DMS153 treated with DMSO at 0.1 percent for 48 hours (cell line): ENCODE data around the gene CMTM4.
"Not testable (repeated sequence)": the region's sequence is repeated elsewhere in the genome, so short reads cannot be mapped to it uniquely, and the experiment has no call there.

Experiments
- DNase-seq: peaks from one replicate; lab custom pipeline; 2025; ENCODE audit not compliant: unreplicated experiment; lab: John Stamatoyannopoulos, UW

Gene CMTM4

DNA sequence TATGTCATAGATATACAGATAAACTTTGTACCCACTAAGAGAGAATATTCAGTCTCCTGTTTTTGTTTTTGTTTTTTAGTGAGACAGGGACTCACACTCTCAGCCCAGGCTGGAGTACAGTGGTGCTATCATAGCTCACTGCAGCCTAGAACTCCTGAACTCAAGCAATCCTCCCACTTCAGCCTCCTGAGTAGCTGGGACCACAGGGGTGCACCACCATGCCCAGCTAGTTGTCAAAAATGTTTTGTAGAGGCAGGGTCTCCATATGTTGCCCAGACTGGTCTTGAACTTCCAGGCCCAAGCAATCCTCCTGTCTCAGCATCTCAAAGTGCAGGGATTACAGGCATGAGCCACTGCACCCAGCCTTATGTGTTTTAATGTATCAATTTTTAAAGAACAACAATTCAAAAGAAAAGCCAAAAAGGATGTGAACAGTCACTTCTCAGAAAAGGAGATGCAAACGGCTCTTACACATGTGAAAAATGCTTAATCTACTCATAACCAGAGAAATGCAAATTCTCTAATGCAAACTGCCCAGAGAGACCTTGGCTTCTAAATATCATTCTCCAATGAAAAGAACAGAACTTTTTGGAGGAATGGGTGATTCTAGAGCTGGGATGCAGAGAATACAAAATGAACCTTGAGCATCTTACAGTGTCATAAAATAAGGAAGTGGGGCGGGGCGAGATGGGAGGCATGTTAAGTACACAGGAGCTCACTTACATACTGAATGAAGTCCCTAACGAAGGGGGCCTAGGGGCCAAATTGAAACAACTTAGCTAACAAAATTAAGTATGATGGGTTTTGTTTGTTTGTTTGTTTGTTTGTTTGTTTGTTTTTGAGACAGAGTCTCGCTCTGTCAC is 99.3 kb downstream of the CMTM4 start:
- DNase-seq = no peak

- not testable (repeated sequence) for DNase-seq
These were observed 100.0 kb downstream of the CMTM4 start for GRCh38 chr16:66596559-66596958.

- no peak for DNase-seq
These were observed 101.8 kb downstream of the CMTM4 start for GRCh38 chr16:66594739-66595138.

- no peak for DNase-seq
These were observed 103.7 kb downstream of the CMTM4 start for GRCh38 chr16:66592814-66593213.

DNA sequence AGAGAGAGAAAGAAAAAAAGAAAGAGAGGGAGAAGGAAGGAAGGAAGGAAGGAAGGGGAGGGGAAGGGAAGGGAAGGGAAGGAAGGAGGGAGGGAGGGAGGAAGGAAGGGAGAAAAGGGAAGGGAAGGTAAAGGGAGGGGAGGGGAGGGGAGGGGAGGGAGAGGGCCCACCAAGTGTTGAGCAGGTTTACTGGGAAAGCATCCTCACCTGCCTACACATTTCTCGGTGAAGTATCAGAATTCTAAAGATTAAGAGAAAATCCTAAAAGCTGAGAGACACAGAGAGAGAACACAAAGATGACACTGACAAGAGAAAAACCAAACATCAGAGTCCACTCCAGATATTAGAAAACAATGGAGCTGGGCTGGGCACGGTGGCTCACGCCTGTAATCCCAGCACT is 104.3 kb downstream of the CMTM4 start:
- no peak for DNase-seq

DNA sequence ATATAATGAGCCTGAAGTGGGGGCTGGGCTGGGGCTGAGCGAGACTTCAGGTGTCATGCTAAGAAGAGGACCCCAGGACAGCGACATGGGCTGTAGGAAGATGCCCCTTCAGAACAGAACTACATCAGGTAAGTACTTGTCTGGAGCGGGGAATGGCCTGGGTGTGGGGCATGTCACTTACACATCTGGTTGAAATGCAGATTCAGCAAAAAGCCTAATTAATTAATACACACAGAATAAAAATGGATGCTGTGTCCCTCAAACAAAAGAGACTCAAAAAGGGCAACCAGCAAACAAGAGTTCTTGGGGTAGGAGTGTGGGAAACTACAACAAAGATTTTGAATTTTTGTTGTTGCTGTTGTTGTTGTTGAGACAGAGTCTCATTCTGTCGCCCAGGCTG is 105.5 kb downstream of the CMTM4 start:
- DNase-seq = no peak

- no peak for DNase-seq
These were observed 106.2 kb downstream of the CMTM4 start for GRCh38 chr16:66590322-66590721.

DNA sequence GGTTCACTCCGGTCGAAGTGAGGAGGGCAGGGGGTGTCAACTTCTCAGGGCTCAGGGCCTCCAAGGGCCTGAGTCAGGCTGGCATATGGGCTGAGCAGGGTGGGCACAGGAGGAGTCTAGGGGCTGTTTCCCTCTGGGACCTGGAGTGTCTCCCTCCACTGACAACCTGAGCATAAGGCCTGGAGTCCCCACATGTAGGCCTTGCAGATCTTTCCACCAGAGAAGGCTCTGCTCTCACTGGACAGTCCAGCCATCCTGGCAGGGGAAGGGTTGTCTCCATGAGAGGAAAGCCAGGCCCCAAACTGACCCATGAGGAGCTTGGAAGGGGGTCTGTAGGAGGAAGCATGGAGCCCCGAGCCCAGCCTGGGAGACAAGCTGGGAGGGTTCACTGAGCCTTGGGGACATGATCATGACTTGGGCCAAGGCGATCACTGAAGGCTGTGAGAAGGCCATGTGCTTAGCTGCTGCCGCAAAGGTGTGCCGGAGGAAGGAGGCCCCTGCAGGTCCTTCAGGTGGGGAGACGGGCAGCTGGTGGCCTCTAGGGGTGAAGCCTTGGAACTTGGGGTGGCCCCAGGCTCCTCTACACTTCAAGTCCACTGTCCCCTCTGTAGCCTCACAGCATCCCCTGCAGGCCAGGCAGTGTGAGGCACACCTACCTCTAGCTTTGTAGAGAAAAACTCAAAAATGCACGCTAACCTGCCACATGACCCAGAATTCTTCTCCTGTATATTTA is 107.4 kb downstream of the CMTM4 start:
- no peak for DNase-seq

DNA sequence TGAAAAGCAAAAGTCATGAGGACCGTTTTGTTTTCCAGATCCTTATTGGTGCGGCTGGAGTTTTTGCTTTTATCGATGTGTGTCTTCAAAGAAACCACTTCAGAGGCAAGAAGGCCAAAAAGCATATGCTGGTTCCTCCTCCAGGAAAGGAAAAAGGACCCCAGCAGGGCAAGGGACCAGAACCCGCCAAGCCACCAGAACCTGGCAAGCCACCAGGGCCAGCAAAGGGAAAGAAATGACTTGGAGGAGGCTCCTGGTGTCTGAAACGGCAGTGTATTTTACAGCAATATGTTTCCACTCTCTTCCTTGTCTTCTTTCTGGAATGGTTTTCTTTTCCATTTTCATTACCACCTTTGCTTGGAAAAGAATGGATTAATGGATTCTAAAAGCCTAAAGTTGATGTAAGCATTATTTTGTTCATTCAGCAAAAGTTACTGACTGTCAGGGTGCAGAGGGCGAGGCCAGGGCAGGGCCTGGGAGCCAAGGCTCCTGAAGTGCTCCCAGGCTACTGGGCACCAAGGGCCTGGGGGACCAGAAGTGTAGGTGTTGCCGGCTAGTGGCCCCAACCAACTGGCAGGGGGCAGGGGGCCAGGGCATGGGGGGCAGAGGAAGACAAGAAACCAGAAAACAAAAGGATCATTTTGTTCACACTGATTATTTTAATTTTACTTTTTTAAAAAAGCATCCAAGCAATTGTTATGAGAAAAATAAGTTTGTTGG is 108.5 kb downstream of the CMTM4 start:
- no peak for DNase-seq

DNA sequence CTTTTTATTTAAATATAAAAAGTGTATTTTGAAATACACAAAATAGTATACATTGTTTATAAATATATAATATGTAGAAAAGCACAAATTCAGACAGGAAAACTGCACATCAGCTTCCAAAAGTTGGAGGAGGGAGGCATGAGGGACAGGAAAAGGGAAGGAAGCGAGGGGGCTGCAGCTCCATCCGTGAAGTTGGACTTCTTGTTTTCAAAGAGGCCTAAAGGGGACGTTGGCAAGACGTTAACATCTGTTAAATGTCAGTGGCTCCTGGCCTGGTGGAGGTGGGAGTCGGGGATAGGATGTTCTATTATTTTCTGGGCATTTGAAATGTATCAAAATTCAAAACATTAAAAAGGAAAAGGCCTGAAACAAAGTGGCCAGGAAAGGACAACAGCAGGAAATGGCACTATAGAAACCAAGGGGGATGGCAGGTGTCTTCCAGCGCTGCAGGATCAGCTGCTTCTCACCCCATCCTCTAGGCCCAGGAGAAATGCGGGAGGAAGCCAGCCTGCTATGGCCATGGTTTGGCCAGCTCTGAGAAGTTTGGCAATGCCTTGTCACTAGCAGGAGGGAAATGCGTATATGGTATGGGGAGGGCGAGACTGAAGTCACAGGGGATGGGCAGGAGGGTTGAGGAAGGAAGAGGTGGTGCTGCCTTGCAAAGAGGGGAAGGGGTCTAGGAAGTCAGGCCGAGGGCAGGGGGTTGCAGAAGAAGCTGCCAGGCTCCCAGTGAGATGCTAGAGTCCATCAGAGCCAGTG is 110.9 kb downstream of the CMTM4 start:
- no peak for DNase-seq

DNA sequence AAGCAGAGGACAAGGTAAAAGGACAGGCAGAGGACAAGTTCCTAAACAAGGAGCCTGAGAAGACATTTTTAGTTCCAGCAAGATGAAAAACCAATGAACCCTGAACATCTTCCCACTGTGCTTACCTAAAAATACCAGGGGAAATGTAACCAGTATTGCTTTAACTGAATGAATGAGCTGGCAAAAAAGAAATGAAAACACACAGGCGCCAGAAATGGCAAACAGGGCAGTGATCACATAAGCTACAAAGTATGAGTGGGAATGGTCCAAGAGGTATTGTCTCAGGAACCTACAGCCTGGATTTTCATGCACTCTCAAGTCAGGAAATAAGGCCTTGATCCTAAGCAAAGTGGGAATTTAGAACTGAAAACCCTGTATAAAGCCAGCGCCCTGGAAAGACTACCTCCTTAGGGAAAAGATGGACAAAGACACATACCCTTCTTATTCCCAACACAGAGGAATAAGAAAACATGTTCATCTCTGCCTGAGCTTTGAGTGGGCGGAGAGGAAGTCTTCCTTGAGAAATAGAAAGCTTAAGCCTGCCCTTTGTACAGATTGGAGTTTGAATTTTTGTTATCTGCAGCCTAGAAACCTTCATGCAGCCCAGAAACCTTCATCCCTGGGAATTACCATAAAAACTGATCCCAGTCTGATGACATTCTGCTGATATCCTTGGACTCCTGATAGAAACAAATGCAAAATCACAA is 115.1 kb downstream of the CMTM4 start:
- no peak for DNase-seq

DNA sequence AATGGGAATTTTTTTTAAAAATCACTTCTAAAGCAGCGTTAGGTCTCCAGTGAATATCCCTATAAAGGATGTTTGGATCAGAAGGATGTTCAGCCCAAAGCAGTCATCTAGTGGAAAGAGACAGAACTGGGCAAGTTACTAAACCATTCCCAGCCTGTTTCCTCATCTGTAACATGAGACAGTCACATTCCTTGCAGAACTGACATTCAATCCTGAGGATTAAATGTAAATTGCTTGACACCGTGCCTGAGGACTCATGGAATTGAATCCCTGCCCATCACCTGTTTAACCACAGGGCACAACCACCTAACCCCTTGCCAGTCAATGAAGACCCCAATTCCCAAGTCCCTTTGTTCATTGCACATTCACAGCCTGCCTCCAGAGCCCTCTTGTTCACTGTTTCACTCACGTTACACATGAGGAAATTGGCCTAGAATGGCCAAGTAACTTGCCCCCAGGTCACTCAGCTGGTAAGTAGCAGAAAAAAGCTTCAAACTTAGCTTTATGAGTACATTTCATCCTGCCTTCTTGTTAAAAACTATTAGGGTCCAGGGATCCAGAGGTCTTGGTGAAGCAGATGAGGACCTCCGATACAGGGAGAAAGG is 115.8 kb downstream of the CMTM4 start:
- no peak for DNase-seq

GRCh38 chr16:66578651-66579531 is 117.7 kb downstream of the CMTM4 start, which contains the start of gene CMTM2:
Gene CMTM2 (plus strand): TSS chr16:66579463. CDS start chr16:66579608, 145 bp downstream.
- DNase-seq = no peak

DNA sequence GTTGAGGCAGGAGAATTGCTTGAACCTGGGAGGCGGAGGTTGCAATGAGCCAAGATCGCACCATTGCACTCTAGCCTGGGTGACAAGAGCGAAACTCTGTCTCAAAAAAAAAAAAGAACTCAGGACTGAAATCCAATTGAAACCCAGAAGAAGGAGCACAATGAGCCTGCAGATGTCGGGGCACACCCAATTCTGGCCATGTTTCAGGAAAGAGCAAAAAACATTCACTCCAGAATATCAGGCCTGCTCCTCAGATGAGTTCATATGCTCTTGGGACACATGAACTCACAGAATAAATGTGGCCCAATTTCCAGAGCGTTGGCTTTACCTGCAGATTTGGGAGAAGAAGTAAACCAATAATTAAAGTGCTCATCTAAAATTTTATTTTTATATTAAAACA is 120.2 kb downstream of the CMTM4 start:
- DNase-seq = no peak

DNA sequence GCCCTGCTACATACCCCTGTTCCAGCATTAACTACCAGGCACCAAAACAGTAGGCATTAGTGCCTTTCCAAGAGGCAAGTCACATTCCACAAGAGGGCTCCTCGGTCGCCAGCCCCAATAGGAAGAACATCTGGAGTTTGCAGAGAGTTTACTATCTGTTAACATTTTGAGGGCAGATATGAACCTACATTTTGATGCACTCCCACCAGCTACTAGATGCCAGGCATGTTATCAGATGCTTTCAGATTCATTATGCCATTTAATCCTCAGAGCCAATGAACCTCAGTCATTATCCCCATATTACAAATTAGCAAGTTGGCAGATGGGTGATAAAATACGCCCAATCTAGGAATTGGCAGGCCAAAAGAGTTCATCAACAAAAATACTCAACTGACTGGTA is 121.5 kb downstream of the CMTM4 start:
- no peak for DNase-seq

- no peak for DNase-seq
These were observed 122.0 kb downstream of the CMTM4 start for GRCh38 chr16:66574531-66574930.

- no peak for DNase-seq
These were observed 122.5 kb downstream of the CMTM4 start for GRCh38 chr16:66574081-66574480.

DNA sequence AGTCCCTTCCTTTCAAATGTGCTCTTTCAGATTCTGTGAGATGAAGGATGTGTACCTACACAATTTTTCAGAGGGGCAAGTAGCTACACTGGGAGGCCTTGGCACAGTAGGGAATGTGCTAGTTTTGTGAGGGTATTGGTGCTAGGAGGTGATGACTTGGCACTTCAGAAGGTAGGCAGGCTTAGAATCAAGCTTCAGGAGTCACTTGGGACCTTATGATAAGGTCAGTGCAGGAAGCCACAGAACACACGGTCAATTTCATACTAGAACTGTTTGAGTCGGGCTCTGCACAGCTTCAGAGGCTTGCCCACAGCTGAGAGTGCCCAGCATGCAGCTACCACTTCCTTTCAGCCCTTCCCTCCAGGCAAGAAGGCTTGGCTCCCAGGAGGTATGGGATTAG is 124.2 kb downstream of the CMTM4 start:
- no peak for DNase-seq

GRCh38 chr16:66569827-66570405 is 126.6 kb downstream of the CMTM4 start:
- no peak for DNase-seq
